ENCODE results near the gene PCNX1.

- TF ChIP-seq, protein P1, sequence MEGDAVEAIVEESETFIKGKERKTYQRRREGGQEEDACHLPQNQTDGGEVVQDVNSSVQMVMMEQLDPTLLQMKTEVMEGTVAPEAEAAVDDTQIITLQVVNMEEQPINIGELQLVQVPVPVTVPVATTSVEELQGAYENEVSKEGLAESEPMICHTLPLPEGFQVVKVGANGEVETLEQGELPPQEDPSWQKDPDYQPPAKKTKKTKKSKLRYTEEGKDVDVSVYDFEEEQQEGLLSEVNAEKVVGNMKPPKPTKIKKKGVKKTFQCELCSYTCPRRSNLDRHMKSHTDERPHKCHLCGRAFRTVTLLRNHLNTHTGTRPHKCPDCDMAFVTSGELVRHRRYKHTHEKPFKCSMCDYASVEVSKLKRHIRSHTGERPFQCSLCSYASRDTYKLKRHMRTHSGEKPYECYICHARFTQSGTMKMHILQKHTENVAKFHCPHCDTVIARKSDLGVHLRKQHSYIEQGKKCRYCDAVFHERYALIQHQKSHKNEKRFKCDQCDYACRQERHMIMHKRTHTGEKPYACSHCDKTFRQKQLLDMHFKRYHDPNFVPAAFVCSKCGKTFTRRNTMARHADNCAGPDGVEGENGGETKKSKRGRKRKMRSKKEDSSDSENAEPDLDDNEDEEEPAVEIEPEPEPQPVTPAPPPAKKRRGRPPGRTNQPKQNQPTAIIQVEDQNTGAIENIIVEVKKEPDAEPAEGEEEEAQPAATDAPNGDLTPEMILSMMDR (conservative IDR thresholded peaks at IDR 0.05; ENCODE audit: low read depth, low read length) = no peak
- no peak for TF ChIP-seq EZH2phosphoT487 (IDR thresholded peaks at IDR 0.05; ENCODE audit: borderline replicate concordance, low read length)
- no peak for TF ChIP-seq EZH2 (IDR thresholded peaks at IDR 0.05; ENCODE audit: low read length, unreplicated experiment)
Measured at GRCh38 chr14:71117839-71118743, 210.8 kb downstream of the PCNX1 start.
